Fibroblast of lung (primary cell): ENCODE results near the gene PUDP.

ENCODE experiments used
- EZH2 ChIP-seq: IDR thresholded peaks from 2 replicates; pipeline ENCODE4 v1.5.1; 2012; ENCODE audit warnings: low read length, control low read depth, mild to moderate bottlenecking; ENCODE audit errors: missing control alignments
- TF ChIP-seq, protein P1 (sequence below), 2 donors: IDR thresholded peaks in 1 of 2; conservative IDR thresholded peaks in 1 of 2; 1 replicate in 1 of 2; 2 replicates in 1 of 2; pipeline ENCODE4 v1.5.1; 2011 to 2012; ENCODE audit warnings: low read length in 2 of 2, control low read depth in 1 of 2, inconsistent platforms in 1 of 2, low read depth in 1 of 2, mild to moderate bottlenecking in 1 of 2

DNA sequence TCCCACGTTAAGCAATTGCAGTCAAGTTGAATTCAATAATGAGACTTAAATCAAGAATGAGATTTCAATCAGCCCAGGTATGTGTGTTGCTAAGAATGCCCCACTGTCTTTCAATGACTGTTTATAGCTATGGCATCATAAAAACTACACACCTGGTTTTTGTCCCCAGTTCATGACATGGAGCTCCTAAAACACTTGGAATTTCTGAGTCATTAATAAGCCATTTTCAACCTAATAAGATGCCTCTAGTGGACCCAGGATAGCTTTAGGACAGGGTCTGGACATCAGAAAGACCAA lies 73.1 kb downstream of the PUDP start:
- TF ChIP-seq, protein P1, sequence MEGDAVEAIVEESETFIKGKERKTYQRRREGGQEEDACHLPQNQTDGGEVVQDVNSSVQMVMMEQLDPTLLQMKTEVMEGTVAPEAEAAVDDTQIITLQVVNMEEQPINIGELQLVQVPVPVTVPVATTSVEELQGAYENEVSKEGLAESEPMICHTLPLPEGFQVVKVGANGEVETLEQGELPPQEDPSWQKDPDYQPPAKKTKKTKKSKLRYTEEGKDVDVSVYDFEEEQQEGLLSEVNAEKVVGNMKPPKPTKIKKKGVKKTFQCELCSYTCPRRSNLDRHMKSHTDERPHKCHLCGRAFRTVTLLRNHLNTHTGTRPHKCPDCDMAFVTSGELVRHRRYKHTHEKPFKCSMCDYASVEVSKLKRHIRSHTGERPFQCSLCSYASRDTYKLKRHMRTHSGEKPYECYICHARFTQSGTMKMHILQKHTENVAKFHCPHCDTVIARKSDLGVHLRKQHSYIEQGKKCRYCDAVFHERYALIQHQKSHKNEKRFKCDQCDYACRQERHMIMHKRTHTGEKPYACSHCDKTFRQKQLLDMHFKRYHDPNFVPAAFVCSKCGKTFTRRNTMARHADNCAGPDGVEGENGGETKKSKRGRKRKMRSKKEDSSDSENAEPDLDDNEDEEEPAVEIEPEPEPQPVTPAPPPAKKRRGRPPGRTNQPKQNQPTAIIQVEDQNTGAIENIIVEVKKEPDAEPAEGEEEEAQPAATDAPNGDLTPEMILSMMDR (conservative IDR thresholded peaks at IDR 0.05 in 1 of 2, IDR thresholded peaks at IDR 0.05 in 1 of 2; ENCODE audit: low read depth in 1 of 2, low read length in 2 of 2): no peak
- no peak for TF ChIP-seq EZH2
